Caco-2 (cell line): ENCODE results near the gene PXN. TPM values are rescaled to one million over a fixed set of nuclear protein-coding genes. Genes with fewer than 3 reads are reported as not detected.

Experiments
- BruUV-seq: library from RNA; stranded (reverse); fragments of 400-500 nt; replicated peaks from 2 replicates; lab custom pipeline; 2021; lab: Mats Ljungman, UMichigan
- CTCF ChIA-PET: fragments of 300-600 bp; sonication (Branson Sonifier 250); formaldehyde crosslinking; loops from one replicate; lab custom pipeline; 2022; ENCODE audit warnings: antibody characterized with exemption; lab: Charles Lee
- POLR2A ChIA-PET: fragments of 300-600 bp; sonication (Branson Sonifier 250); formaldehyde crosslinking; loops from one replicate; lab custom pipeline; 2022; ENCODE audit warnings: antibody characterized with exemption; lab: Charles Lee
- DNase-seq, 2 experiments: peaks; one replicate each; pipeline versions ENCODE4 v3.0.0 to v3.0.0-alpha.2; 2020 to 2022
- H3K27me3 ChIP-seq: replicated peaks from 2 replicates; pipeline ENCODE4 v1.6.0; 2011; ENCODE audit warnings: low read length; ENCODE audit not compliant: control insufficient read depth, insufficient read depth
- H3K36me3 ChIP-seq: 2 replicates; pipeline ENCODE4 v1.5.1; 2011; ENCODE audit warnings: low read length; ENCODE audit not compliant: control insufficient read depth, insufficient read depth
- H3K4me1 ChIP-seq: fragments of 250-450 bp; sonication (Bioruptor Pico); 2 replicates; pipeline ENCODE4 v1.5.1; 2020; ENCODE audit warnings: mild to moderate bottlenecking
- H3K4me3 ChIP-seq: 2 replicates; pipeline ENCODE4 v1.5.1; 2011; ENCODE audit warnings: low read depth, mild to moderate bottlenecking, control low read depth, low read length
- H3K9me3 ChIP-seq: fragments of 250-450 bp; sonication (Bioruptor Pico); 2 replicates; pipeline ENCODE4 v1.5.1; 2020; ENCODE audit warnings: mild to moderate bottlenecking, moderate library complexity
- H3K27ac Mint-ChIP-seq: one replicate; pipeline ENCODE4 v1.8.0; 2022; ENCODE audit warnings: mixed read lengths; ENCODE audit not compliant: unreplicated experiment
- H3K27me3 Mint-ChIP-seq: one replicate; pipeline ENCODE4 v1.8.0; 2022; ENCODE audit warnings: mixed read lengths; ENCODE audit not compliant: insufficient read depth, unreplicated experiment
- H3K36me3 Mint-ChIP-seq: one replicate; pipeline ENCODE4 v1.8.0; 2022; ENCODE audit warnings: mild to moderate bottlenecking, mixed read lengths; ENCODE audit not compliant: insufficient read depth, unreplicated experiment
- H3K4me1 Mint-ChIP-seq: one replicate; pipeline ENCODE4 v1.8.0; 2022; ENCODE audit warnings: low read depth, mixed read lengths; ENCODE audit not compliant: unreplicated experiment
- H3K4me3 Mint-ChIP-seq: one replicate; pipeline ENCODE4 v1.8.0; 2022; ENCODE audit warnings: mild to moderate bottlenecking, moderate library complexity, mixed read lengths; ENCODE audit not compliant: unreplicated experiment
- H3K9me3 Mint-ChIP-seq: one replicate; pipeline ENCODE4 v1.8.0; 2022; ENCODE audit warnings: mixed read lengths; ENCODE audit not compliant: unreplicated experiment
- intact Hi-C: fragments of 100-400 bp; cut with micrococcal nuclease; formaldehyde crosslinking; loops from one replicate; pipeline ENCODE4 v1.10.0; 2022; ENCODE audit not compliant: unreplicated experiment
- total RNA-seq: library from RNA; stranded (reverse); gene quantifications from 2 replicates; pipeline ENCODE4 v1.2.3, GENCODE V29; 2022
- TF ChIP-seq, protein P1 (sequence below), 2 experiments: fragments of 200-600 bp in 1 of 2; IDR thresholded peaks; 1 replicate in 1 of 2; 2 replicates in 1 of 2; pipeline versions ENCODE4 v1.5.1 to v1.8.0; 2011 to 2022; ENCODE audit warnings: antibody characterized with exemption in 1 of 2, control low read depth in 1 of 2, inconsistent platforms in 1 of 2, low read depth in 1 of 2, low read length in 1 of 2, mild to moderate bottlenecking in 1 of 2, moderate library complexity in 1 of 2; ENCODE audit not compliant: insufficient read depth in 1 of 2, severe bottlenecking in 1 of 2, unreplicated experiment in 1 of 2

PXN gene
- total RNA-seq, 1 experiment from 2014 or later, result 150 TPM

DNA sequence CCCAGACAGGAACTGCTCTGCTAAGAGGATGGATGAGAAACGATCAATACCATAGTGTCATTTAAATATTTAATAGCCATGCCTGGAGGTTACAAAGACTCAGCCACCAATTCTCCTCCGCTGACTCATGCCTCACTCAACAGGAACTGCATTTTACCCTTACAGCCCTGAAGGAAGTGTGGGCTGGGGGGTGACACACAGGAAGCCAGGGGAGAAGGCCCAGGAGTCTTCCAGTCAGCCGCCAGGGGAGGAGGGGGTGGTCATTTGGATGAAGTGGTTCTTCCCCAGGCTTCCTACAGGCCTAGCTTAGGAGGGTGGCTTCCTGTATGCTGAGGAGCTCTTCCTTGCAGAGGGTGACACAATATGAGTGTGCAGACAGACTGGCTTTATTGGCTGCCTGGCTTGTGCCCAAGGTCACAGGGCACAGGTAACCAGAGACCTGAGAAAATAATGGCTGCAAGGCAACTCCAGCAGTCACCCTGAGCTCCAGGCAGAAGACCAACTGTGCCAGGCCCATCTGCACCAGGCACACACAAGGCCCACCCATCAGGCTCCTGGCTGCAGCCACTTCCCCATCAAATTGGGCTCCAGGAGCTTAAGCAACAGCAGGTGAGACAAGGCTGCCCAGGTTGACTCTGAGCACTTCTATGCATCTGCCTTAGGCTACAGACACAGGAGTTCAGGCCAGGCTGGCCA is 34.1 kb downstream of the PXN start:
- Mint-ChIP-seq H3K27ac (peak overlapping the region; percentile 84), H3K4me1 (peaks cover 51% of the 10 kb centered on the region), H3K4me3 (peak overlapping the region; percentile 67), H3K9me3 (no peaks in the 10 kb centered on the region), H3K36me3 (peaks cover 78% of the 10 kb centered on the region), H3K27me3 (no peaks in the 10 kb centered on the region)
- H3K27me3 ChIP-seq, result no peaks in the 10 kb centered on the region
- no peaks in the 10 kb centered on the region for H3K36me3 ChIP-seq
- no peaks in the 10 kb centered on the region for H3K9me3 ChIP-seq
- DNase-seq, result peak; percentile 42 to 75
- intact Hi-C loops, result no loop called here
- H3K4me1 ChIP-seq, result peaks cover 86% of the 10 kb centered on the region
- ChIA-PET POLR2A (interaction anchor here (0.6 to 6.7 kb wide), 8 partner anchors 8 to 411 kb away, joined by 3 to 297 read pairs (median 7); partner anchors contain the start of genes PXN, RNU4-1, RNU4-2 and RPLP0), CTCF (interaction anchor here (1.3 to 6.1 kb wide), 4 partner anchors 11 to 60 kb away, joined by 3 to 229 read pairs (median 6); partner anchors contain the start of genes PXN, RNU4-2 and RPLP0)
- TF ChIP-seq, protein P1, sequence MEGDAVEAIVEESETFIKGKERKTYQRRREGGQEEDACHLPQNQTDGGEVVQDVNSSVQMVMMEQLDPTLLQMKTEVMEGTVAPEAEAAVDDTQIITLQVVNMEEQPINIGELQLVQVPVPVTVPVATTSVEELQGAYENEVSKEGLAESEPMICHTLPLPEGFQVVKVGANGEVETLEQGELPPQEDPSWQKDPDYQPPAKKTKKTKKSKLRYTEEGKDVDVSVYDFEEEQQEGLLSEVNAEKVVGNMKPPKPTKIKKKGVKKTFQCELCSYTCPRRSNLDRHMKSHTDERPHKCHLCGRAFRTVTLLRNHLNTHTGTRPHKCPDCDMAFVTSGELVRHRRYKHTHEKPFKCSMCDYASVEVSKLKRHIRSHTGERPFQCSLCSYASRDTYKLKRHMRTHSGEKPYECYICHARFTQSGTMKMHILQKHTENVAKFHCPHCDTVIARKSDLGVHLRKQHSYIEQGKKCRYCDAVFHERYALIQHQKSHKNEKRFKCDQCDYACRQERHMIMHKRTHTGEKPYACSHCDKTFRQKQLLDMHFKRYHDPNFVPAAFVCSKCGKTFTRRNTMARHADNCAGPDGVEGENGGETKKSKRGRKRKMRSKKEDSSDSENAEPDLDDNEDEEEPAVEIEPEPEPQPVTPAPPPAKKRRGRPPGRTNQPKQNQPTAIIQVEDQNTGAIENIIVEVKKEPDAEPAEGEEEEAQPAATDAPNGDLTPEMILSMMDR (IDR thresholded peaks at IDR 0.05; ENCODE audit: insufficient read depth in 1 of 2, low read depth in 1 of 2, low read length in 1 of 2, severe bottlenecking in 1 of 2, unreplicated experiment in 1 of 2), result no peak
- H3K4me3 ChIP-seq, result no peak overlapping the region
- no TSS peak for BruUV-seq

DNA sequence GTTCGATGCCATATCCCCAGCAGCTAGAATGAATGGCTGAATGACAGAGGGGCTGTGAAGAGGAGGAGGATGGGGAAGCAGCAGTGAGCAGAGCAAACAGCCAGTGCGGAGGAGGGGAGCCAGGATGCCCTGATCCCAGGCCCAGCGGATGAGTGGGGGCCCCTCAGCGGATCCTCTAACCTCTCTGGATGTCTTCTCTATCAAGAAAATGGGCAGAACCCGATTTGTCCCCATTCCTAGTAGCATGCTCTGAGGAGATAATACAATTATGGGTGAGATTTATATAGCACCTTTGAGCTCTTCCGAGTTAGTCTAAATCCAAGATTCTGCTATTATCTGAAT is 34.6 kb downstream of the PXN start:
- TSS peak; percentile 27 for BruUV-seq
- no peaks in the 10 kb centered on the region for H3K9me3 Mint-ChIP-seq
- no peaks in the 10 kb centered on the region for H3K27me3 Mint-ChIP-seq

More for the DNA sequence above, 34.6 kb downstream of the PXN start:
- no peak overlapping the region for H3K4me3 ChIP-seq
- ChIA-PET CTCF (interaction anchor here (0.6 to 6.1 kb wide), 7 partner anchors 12 to 71 kb away, joined by 3 to 229 read pairs (median 7); partner anchors contain the start of genes PXN, RNU4-2, RPLP0 and SIRT4), POLR2A (interaction anchor here (0.6 to 6.7 kb wide), 12 partner anchors 9 to 412 kb away, joined by 3 to 297 read pairs (median 7); partner anchors contain the start of genes PXN, RNU4-1, RNU4-2 and RPLP0)
- peaks cover 87% of the 10 kb centered on the region for H3K4me1 ChIP-seq
- TF ChIP-seq, protein P1 (IDR thresholded peaks at IDR 0.05; ENCODE audit: insufficient read depth in 1 of 2, low read depth in 1 of 2, low read length in 1 of 2, severe bottlenecking in 1 of 2, unreplicated experiment in 1 of 2), result no peak
- intact Hi-C loops, result no loop called here
- H3K4me3 Mint-ChIP-seq, result peak overlapping the region; percentile 67
- no peaks in the 10 kb centered on the region for H3K27me3 ChIP-seq
- peak overlapping the region; percentile 84 for H3K27ac Mint-ChIP-seq
- H3K4me1 Mint-ChIP-seq, result peaks cover 54% of the 10 kb centered on the region
- DNase-seq, result no peak
- no peaks in the 10 kb centered on the region for H3K9me3 ChIP-seq
- H3K36me3 Mint-ChIP-seq, result peaks cover 83% of the 10 kb centered on the region
- H3K36me3 ChIP-seq, result no peaks in the 10 kb centered on the region
